Measurements from ENCODE around the gene PDZD11.
"Not testable (repeated sequence)": the region's sequence is repeated elsewhere in the genome, so short reads cannot be mapped to it uniquely, and the experiment has no call there.

DNA sequence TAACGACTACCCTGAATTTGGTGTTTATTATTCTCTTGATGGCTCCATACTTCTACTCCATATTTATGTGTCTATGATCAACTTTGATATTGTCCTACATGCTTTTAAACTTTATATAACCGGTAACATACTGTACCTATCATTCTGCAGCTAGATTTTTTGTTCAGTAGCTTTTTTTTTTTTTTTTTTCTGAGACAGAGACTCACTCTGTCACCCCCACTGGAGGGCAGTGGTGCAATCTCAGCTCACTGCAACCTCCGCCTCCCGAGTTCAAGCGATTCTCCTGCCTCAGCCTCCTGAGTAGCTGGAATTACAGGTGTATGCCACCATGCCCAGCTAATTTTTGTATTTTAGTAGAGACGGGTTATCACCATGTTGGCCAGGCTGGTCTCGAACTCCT is 15.7 kb downstream of the PDZD11 start:
- TF ChIP-seq EZH2 (IDR thresholded peaks at IDR 0.05; ENCODE audit: low read length, unreplicated experiment); EZH2phosphoT487 (IDR thresholded peaks at IDR 0.05; ENCODE audit: borderline replicate concordance, low read length): not testable (repeated sequence)
- TF ChIP-seq, protein P1, sequence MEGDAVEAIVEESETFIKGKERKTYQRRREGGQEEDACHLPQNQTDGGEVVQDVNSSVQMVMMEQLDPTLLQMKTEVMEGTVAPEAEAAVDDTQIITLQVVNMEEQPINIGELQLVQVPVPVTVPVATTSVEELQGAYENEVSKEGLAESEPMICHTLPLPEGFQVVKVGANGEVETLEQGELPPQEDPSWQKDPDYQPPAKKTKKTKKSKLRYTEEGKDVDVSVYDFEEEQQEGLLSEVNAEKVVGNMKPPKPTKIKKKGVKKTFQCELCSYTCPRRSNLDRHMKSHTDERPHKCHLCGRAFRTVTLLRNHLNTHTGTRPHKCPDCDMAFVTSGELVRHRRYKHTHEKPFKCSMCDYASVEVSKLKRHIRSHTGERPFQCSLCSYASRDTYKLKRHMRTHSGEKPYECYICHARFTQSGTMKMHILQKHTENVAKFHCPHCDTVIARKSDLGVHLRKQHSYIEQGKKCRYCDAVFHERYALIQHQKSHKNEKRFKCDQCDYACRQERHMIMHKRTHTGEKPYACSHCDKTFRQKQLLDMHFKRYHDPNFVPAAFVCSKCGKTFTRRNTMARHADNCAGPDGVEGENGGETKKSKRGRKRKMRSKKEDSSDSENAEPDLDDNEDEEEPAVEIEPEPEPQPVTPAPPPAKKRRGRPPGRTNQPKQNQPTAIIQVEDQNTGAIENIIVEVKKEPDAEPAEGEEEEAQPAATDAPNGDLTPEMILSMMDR (conservative IDR thresholded peaks at IDR 0.05; ENCODE audit: low read depth, low read length) = not testable (repeated sequence)
